OCI-LY7 (cell line): ENCODE measurements around the gene SMIM33. TPM values are rescaled to one million over a fixed set of nuclear protein-coding genes. Genes with fewer than 3 reads are reported as not detected.

Experiments used
- BruUV-seq: library from RNA; stranded (reverse); fragments of 400-500 nt; replicated peaks from 2 replicates; lab custom pipeline; 2021; lab: Mats Ljungman, UMichigan
- CTCF ChIA-PET: fragments of 300-600 bp; sonication (Branson Sonifier 250); formaldehyde crosslinking; loops from one replicate; lab custom pipeline; 2022; ENCODE audit warnings: antibody characterized with exemption; ENCODE audit not compliant: unreplicated experiment; lab: Charles Lee
- POLR2A ChIA-PET: fragments of 300-600 bp; sonication (Branson Sonifier 250); formaldehyde crosslinking; loops from one replicate; lab custom pipeline; 2022; ENCODE audit warnings: antibody characterized with exemption; lab: Charles Lee
- DNase-seq: peaks from one replicate; pipeline ENCODE4 v3.0.0-alpha.2; 2015; ENCODE audit warnings: low spot score
- H2AFZ ChIP-seq: fragments of 200-600 bp; sonication (generic), shearing (Covaris generic); 2 replicates; pipeline ENCODE4 v1.6.1; 2014; ENCODE audit warnings: mild to moderate bottlenecking, antibody characterized with exemption, low read length, moderate library complexity
- H3K27ac ChIP-seq: fragments of 200-600 bp; sonication (generic); 2 replicates; pipeline ENCODE4 v1.5.1; 2014; ENCODE audit warnings: mixed run types, low read depth, mild to moderate bottlenecking, moderate library complexity, low read length, inconsistent platforms; ENCODE audit not compliant: poor library complexity, severe bottlenecking
- H3K36me3 ChIP-seq: fragments of 200-600 bp; sonication (generic); 2 replicates; pipeline ENCODE4 v1.6.1; 2014; ENCODE audit warnings: mild to moderate bottlenecking, antibody characterized with exemption, low read length, moderate library complexity, mixed read lengths; ENCODE audit not compliant: insufficient read depth
- H3K4me1 ChIP-seq: fragments of 200-600 bp; sonication (generic); 2 replicates; pipeline ENCODE4 v1.5.1; 2014; ENCODE audit warnings: mild to moderate bottlenecking, low read length; ENCODE audit not compliant: insufficient read depth, poor library complexity, severe bottlenecking
- H3K4me2 ChIP-seq: fragments of 200-600 bp; sonication (generic); 2 replicates; pipeline ENCODE4 v1.6.1; 2014; ENCODE audit warnings: mild to moderate bottlenecking, low read length
- H3K4me3 ChIP-seq: fragments of 200-600 bp; sonication (generic); 2 replicates; pipeline ENCODE4 v1.5.1; 2014; ENCODE audit warnings: mild to moderate bottlenecking, low read depth, low read length; ENCODE audit not compliant: poor library complexity, severe bottlenecking
- H3K79me2 ChIP-seq: fragments of 200-600 bp; sonication (generic); 2 replicates; pipeline ENCODE4 v1.6.1; 2016; ENCODE audit warnings: low read depth, mild to moderate bottlenecking, low read length, moderate library complexity, mixed read lengths; ENCODE audit not compliant: insufficient read depth
- H3K9me2 ChIP-seq: fragments of 200-600 bp; sonication (generic); 2 replicates; pipeline ENCODE4 v1.6.1; 2016; ENCODE audit warnings: mild to moderate bottlenecking, low read length, mixed read lengths; ENCODE audit not compliant: insufficient read depth
- H3K9me3 ChIP-seq: fragments of 200-600 bp; sonication (generic); 2 replicates; pipeline ENCODE4 v1.6.1; 2014; ENCODE audit warnings: mild to moderate bottlenecking, mixed run types, low read length, mixed read lengths
- H4K20me1 ChIP-seq: fragments of 200-600 bp; sonication (generic); 2 replicates; pipeline ENCODE4 v1.6.1; 2014; ENCODE audit warnings: mild to moderate bottlenecking, antibody characterized with exemption, low read length, moderate library complexity, mixed read lengths; ENCODE audit not compliant: insufficient read depth
- CTCF ChIP-seq: fragments of 200-600 bp; sonication (generic); conservative IDR thresholded peaks from 2 replicates; pipeline ENCODE4 v1.5.1; 2014; ENCODE audit warnings: mild to moderate bottlenecking, antibody characterized with exemption, low read length, moderate library complexity, mixed read lengths
- EZH2phosphoT487 ChIP-seq: fragments of 200-600 bp; sonication (generic); IDR thresholded peaks from 2 replicates; pipeline ENCODE4 v1.6.1; 2018; ENCODE audit warnings: low read depth, borderline replicate concordance, mild to moderate bottlenecking, mixed run types, antibody characterized with exemption, low read length, moderate library complexity, mixed read lengths
- intact Hi-C: fragments of 100-400 bp; cut with micrococcal nuclease; formaldehyde crosslinking; loops from one replicate; pipeline ENCODE4 v1.10.0; 2022; ENCODE audit not compliant: unreplicated experiment
- total RNA-seq, 2 experiments: library from RNA; depleted of rRNA in 1 of 2; stranded (reverse); fragments of >200 nt in 1 of 2; shearing (Covaris generic) in 1 of 2; gene quantifications; 2 replicates each; pipeline ENCODE4 v1.2.3, GENCODE V29; 2014 to 2022

The SMIM33 gene
- total RNA-seq, 2 experiments from 2014 or later, result not detected

- Histone ChIP-seq H3K9me3 (no peaks in the 10 kb centered on the region), H3K4me1 (no peaks in the 10 kb centered on the region), H3K27ac (no peak overlapping the region), H3K9me2 (no peaks in the 10 kb centered on the region), H3K4me3 (no peak overlapping the region), H4K20me1 (no peaks in the 10 kb centered on the region), H3K4me2 (no peak overlapping the region), H2AFZ (no peak overlapping the region), H3K36me3 (no peaks in the 10 kb centered on the region), H3K79me2 (no peaks in the 10 kb centered on the region)
- intact Hi-C loops, result no loop called here
- no TSS peak for BruUV-seq
- no peak for TF ChIP-seq CTCF
- TF ChIP-seq EZH2phosphoT487, result no peak
- no peak for DNase-seq
- ChIA-PET CTCF (interaction anchor here (0.6 kb wide), 1 partner anchor 157 kb away, joined by 3 read pairs; no protein-coding TSS in a partner anchor), POLR2A (interaction anchor here (0.6 kb wide), 1 partner anchor 223 kb away, joined by 3 read pairs; the partner anchor contains the start of gene CXXC5)
Observed at GRCh38 chr5:139425497-139425896, 45.3 kb upstream of the SMIM33 start.

- intact Hi-C loops, result no loop called here
- CTCF ChIA-PET, result no interaction called here
- no peaks in the 10 kb centered on the region for H3K4me1 ChIP-seq
- no peak for TF ChIP-seq CTCF
- TF ChIP-seq EZH2phosphoT487, result no peak
- no peaks in the 10 kb centered on the region for H4K20me1 ChIP-seq
- no peak overlapping the region for H3K27ac ChIP-seq
- H3K9me3 ChIP-seq, result no peaks in the 10 kb centered on the region
- POLR2A ChIA-PET, result interaction anchor here (0.8 kb wide), 1 partner anchor 12 kb away, joined by 3 read pairs; no protein-coding TSS in a partner anchor
- H3K4me2 ChIP-seq, result no peak overlapping the region
- H2AFZ ChIP-seq, result no peak overlapping the region
- no peak overlapping the region for H3K4me3 ChIP-seq
- no TSS peak for BruUV-seq
- no peaks in the 10 kb centered on the region for H3K9me2 ChIP-seq
- DNase-seq, result no peak
- no peaks in the 10 kb centered on the region for H3K79me2 ChIP-seq
- no peaks in the 10 kb centered on the region for H3K36me3 ChIP-seq
Observed at GRCh38 chr5:139426203-139426885, 44.5 kb upstream of the SMIM33 start.

GRCh38 chr5:139430015-139430414, 40.8 kb upstream of the SMIM33 start:
- no peaks in the 10 kb centered on the region for H3K4me1 ChIP-seq
- TF ChIP-seq CTCF (no peak), EZH2phosphoT487 (no peak)
- DNase-seq, result no peak
- intact Hi-C loops, result no loop called here
- H2AFZ ChIP-seq, result no peak overlapping the region
- ChIA-PET POLR2A (interaction anchor here (0.6 kb wide), 1 partner anchor 9 kb away, joined by 3 read pairs; no protein-coding TSS in a partner anchor), CTCF (no interaction called here)
- H3K36me3 ChIP-seq, result no peaks in the 10 kb centered on the region
- H3K27ac ChIP-seq, result no peak overlapping the region
- no peaks in the 10 kb centered on the region for H3K79me2 ChIP-seq
- no peaks in the 10 kb centered on the region for H4K20me1 ChIP-seq
- H3K4me2 ChIP-seq, result no peak overlapping the region
- H3K9me2 ChIP-seq, result no peaks in the 10 kb centered on the region
- no peak overlapping the region for H3K4me3 ChIP-seq
- no TSS peak for BruUV-seq
- H3K9me3 ChIP-seq, result no peaks in the 10 kb centered on the region
